Kidney (tissue), 14 donors: ENCODE data around the gene B3GALT5. TPM values are rescaled to one million over a fixed set of nuclear protein-coding genes. Genes with fewer than 3 reads are reported as not detected.

Source experiments
- DNase-seq, 5 donors: peaks; one replicate each; pipeline ENCODE4 v3.0.0-alpha.2; 2013 to 2020
- FAIRE-seq: peaks from 2 replicates; lab custom pipeline; 2012; peaks lifted over from hg19 to GRCh38; lab: Jason Lieb, UNC
- H3K27ac ChIP-seq, 2 donors: one replicate each; pipeline ENCODE4 v1.7.0; 2013; ENCODE audit warnings: low read depth in 2 of 2, low read length in 2 of 2, inconsistent platforms in 1 of 2
- H3K27me3 ChIP-seq: one replicate; pipeline ENCODE4 v1.7.1; 2013; ENCODE audit warnings: low read length, inconsistent platforms; ENCODE audit not compliant: control insufficient read depth, insufficient read depth
- H3K36me3 ChIP-seq, 3 donors: one replicate each; pipeline versions ENCODE4 v1.7.0 to v1.7.1; 2013; ENCODE audit warnings: low read length in 3 of 3, control low read depth in 1 of 3, inconsistent platforms in 1 of 3; ENCODE audit not compliant: insufficient read depth in 3 of 3, control insufficient read depth in 2 of 3
- H3K4me1 ChIP-seq, 3 donors: one replicate each; pipeline versions ENCODE4 v1.7.0 to v1.7.1; 2013; ENCODE audit warnings: low read length in 3 of 3, inconsistent platforms in 1 of 3, low read depth in 1 of 3; ENCODE audit not compliant: control insufficient read depth in 2 of 3, insufficient read depth in 2 of 3
- H3K4me3 ChIP-seq, 3 donors: one replicate each; pipeline versions ENCODE4 v1.7.0 to v1.8.1; 2013; ENCODE audit warnings: low read length in 3 of 3, control low read depth in 1 of 3, inconsistent platforms in 1 of 3
- H3K9ac ChIP-seq, 3 donors: one replicate each; pipeline versions ENCODE4 v1.7.0 to v1.7.1; 2013; ENCODE audit warnings: low read length in 3 of 3, control low read depth in 1 of 3, inconsistent platforms in 1 of 3
- H3K9me3 ChIP-seq, 3 donors: one replicate each; pipeline versions ENCODE4 v1.7.0 to v1.7.1; 2013; ENCODE audit warnings: low read length in 3 of 3, control low read depth in 1 of 3, inconsistent platforms in 1 of 3; ENCODE audit not compliant: control insufficient read depth in 2 of 3, insufficient read depth in 1 of 3
- CTCF ChIP-seq: IDR thresholded peaks from 3 replicates; pipeline ENCODE4 v1.5.1; 2012; ENCODE audit warnings: mild to moderate bottlenecking, moderate library complexity, borderline replicate concordance; ENCODE audit not compliant: insufficient read depth; ENCODE audit errors: extremely low read depth
- intact Hi-C: fragments of 100-400 bp; cut with DNase I; formaldehyde crosslinking; loops from one replicate; pipeline ENCODE4 v1.11.1; 2022
- polyA plus RNA-seq: library from polyadenylated mRNA; stranded (reverse); fragments of 350-450 nt; fragmentation: Illumina TruSeq; extraction: RNeasy Lipid Tissue Mini Kit (QIAGEN cat#74804); gene quantifications from one replicate; pipeline ENCODE4 v1.2.3, GENCODE V29; 2014; ENCODE audit warnings: low read depth, low replicate concordance; ENCODE audit not compliant: insufficient read depth
- total RNA-seq: library from RNA; stranded (reverse); fragmentation: NEBNext Ultra II Directional; extraction: Animal tissue kit (Norgen Biotek cat#: 25700); gene quantifications from one replicate; pipeline ENCODE4 v1.2.1, GENCODE V29; 2021
- donor health status: control.
- donor health status: control.
- donor health status: control.
- donor health status: control.
- donor health status: control.
- donor health status: DM: yes; HTN: yes; CAD: no.
- donor health status: Normal renal cell carcinoma (clear cell type).

Gene B3GALT5
- total and polyA plus RNA-seq, 2 donors from 2014 or later = 0.24 to 5.6 TPM

- intact Hi-C loops = no loop called here
- Histone ChIP-seq H3K27ac (no peak overlapping the region), H3K36me3 (no peaks in the 10 kb centered on the region)
Measured at GRCh38 chr21:39644062-39644560, 31.4 kb downstream of the B3GALT5 start.

DNA sequence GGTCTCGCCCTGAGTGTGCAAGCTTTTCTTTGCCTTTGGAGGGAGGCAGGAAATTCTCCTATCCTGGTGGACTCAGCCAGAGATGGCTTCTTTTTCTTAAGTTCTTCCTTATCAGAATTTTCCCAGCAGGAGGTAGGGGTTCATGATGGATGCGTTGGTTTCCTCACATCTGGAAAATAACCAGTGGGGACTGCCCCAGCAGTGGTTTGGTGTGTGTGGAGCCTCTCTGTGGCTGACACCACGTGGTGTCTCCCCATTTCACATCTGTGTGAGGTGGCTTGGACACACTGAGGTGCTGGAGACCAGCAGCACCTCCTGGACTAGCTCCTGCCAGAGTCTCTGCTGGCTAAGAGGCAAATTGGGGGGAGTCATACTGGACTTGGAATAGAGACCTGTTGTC lies 32.6 kb downstream of the B3GALT5 start:
- Histone ChIP-seq H3K9ac (no peak overlapping the region), H3K27ac (no peak overlapping the region), H3K27me3 (no peaks in the 10 kb centered on the region), H3K4me3 (no peak overlapping the region), H3K36me3 (no peaks in the 10 kb centered on the region), H3K9me3 (no peaks in the 10 kb centered on the region), H3K4me1 (no peaks in the 10 kb centered on the region)
- FAIRE-seq = no peak
- intact Hi-C loops = no loop called here
- no peak for TF ChIP-seq CTCF
- no peak for DNase-seq

More at GRCh38 chr21:39644062-39644560, 31.4 kb downstream of the B3GALT5 start:
- no peaks in the 10 kb centered on the region for H3K27me3 ChIP-seq
- no peaks in the 10 kb centered on the region for H3K4me1 ChIP-seq
- no peak overlapping the region for H3K9ac ChIP-seq
- H3K9me3 ChIP-seq = no peaks in the 10 kb centered on the region
- DNase-seq (no peak), FAIRE-seq (no peak)
- H3K4me3 ChIP-seq = no peak overlapping the region
- no peak for TF ChIP-seq CTCF

- DNase-seq = no peak
Measured at GRCh38 chr21:39647476-39647875, 34.7 kb downstream of the B3GALT5 start.

More at GRCh38 chr21:39647476-39647875, 34.7 kb downstream of the B3GALT5 start:
- no peak for TF ChIP-seq CTCF
- no peak for FAIRE-seq
- H3K27me3 ChIP-seq = no peaks in the 10 kb centered on the region
- H3K9ac ChIP-seq = no peak overlapping the region
- H3K9me3 ChIP-seq = no peaks in the 10 kb centered on the region
- intact Hi-C loops = no loop called here
- no peak overlapping the region for H3K27ac ChIP-seq
- no peak overlapping the region for H3K4me3 ChIP-seq
- no peaks in the 10 kb centered on the region for H3K4me1 ChIP-seq
- H3K36me3 ChIP-seq = no peaks in the 10 kb centered on the region
